ENCODE data around the gene EXOG. TPM values are rescaled to one million over a fixed set of nuclear protein-coding genes. Genes with fewer than 3 reads are reported as not detected.

EXOG gene
- total RNA-seq, 1 donor from 2014 or later, result 8.2 TPM

DNA sequence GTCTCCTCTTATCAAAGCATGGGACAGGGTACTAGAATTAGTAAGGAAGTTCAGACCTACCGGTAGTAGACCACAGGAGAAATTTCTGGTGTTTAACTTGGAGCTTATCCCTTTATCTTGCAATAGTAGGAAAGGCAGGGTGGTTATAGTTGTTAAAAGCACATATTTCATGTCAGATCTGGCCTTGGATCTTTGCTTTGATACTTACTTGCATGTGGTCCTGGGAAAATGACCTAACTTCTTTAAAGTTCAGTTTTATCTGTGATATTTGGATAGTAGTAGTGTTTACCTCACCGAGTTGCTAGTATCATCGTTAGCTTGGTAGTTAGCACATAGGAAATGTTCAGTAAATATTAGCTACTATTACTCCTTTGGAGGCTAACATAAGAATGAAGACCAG is 15.4 kb downstream of the EXOG start:
- no peak for DNase-seq

- no peak for DNase-seq
Observed at GRCh38 chr3:38515367-38515766, 19.2 kb downstream of the EXOG start.

DNA sequence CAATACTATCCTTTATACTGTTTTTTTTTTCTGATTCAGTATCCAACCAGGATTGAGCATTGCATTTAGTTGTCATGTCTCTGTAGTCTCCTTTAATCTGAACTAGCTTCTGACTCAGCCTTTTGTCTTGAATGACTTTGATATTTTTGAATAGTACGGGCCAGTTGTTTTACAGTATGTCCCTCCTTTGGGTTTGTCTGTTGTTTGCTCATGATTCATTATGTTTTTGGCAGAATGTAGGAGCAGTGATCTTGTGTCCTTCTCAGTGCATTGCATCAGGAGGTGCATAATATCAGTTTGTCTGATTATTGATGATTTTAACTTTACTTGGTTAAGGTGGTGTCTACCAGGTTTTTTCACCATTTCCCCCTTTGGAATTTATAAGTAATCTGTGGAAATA is 20.5 kb downstream of the EXOG start:
- DNase-seq, result peak; percentile 21

DNA sequence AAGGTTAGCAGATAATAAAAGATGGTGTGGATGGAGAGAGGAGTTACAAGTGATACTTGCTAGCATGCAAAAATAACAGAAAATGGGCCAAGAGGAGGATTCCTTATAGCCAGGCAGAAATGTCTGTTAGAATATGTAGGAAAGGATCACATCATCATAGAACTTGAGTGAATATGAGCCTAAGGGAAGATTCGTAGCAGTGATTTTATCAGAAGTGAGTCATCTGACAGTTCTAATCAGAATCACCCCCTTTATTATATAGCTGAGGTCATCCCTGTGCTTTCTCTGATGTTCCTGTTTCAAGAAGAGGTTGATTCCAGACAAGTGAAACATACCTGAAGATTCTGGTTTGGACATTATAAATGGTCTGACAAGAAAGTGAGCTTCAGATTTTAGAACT is 22.9 kb downstream of the EXOG start:
- DNase-seq, result peak; percentile 33

DNA sequence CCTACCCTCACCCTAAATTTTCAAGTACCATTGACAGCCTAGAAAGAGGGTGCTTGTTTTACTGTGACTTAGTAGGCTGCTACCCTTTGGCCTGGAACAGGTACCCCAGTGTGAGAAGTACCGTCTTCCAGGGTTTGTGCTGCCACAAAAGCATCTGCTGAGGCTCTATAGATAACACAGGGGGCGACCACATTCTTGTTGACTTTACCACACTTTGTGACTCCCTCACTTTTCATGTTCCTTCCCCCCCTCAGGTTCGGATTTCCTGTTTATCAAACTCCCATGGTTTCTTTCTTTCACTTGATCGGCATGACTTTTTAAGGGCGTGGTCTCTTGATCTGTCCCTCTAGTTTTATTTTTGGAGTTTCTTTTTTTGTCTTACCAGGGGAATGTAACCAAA is 23.5 kb downstream of the EXOG start:
- DNase-seq, result no peak

GRCh38 chr3:38521391-38521987 is 25.3 kb downstream of the EXOG start:
- DNase-seq, result peak; percentile 90

DNA sequence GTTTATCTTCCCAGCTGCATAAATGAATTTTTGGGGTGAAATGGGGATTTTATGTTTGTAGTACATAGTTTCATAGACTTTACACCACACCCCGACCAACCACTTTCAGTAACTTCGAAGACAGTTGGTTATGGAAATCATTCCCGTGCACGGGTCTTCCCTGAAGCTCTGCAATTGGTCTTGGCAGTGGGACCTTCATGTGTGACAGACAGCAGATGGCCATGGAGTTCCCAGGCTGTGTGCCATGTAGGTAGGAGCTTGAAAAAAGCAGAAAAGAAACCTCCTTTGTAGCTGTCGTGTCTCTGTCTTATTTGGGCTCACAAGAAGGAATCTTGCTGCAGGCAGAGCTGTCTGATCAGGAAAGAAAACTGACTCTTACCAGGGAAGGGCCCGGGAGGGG is 25.9 kb downstream of the EXOG start:
- DNase-seq, result no peak

DNA sequence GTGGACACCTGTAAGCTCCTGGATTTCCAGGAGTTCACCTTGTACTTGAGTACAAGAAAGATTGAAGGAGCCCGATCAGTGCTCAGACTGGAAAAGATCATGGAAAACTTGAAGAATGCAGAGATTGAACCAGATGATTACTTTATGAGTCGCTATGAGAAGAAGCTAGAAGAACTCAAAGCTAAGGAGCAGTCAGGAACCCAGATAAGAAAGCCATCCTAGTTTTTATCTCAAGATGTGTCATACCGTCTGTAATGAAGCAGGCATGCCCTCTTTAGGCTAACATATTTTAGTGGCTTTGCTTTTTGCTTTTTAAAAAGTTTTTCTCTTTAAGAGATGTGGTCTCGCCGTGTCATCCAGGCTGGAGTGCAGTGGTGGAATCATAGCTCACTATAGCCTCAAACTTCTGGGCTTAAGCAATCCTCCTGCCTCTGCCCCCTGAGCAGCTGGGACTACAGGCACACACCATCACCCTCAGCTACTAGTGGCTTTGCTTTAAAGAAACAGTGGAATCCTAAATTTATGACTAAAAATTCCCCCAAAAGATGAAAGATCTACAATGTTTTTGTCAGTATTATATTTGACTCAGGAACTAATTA is 28.1 kb downstream of the EXOG start:
- DNase-seq, result no peak

- no peak for DNase-seq
Observed at GRCh38 chr3:38526792-38527191, 30.7 kb downstream of the EXOG start.

GRCh38 chr3:38528457-38528856 is 32.3 kb downstream of the EXOG start:
- DNase-seq, result peak; percentile 34

- DNase-seq, result no peak
Observed at GRCh38 chr3:38532529-38532928, 36.4 kb downstream of the EXOG start.

DNA sequence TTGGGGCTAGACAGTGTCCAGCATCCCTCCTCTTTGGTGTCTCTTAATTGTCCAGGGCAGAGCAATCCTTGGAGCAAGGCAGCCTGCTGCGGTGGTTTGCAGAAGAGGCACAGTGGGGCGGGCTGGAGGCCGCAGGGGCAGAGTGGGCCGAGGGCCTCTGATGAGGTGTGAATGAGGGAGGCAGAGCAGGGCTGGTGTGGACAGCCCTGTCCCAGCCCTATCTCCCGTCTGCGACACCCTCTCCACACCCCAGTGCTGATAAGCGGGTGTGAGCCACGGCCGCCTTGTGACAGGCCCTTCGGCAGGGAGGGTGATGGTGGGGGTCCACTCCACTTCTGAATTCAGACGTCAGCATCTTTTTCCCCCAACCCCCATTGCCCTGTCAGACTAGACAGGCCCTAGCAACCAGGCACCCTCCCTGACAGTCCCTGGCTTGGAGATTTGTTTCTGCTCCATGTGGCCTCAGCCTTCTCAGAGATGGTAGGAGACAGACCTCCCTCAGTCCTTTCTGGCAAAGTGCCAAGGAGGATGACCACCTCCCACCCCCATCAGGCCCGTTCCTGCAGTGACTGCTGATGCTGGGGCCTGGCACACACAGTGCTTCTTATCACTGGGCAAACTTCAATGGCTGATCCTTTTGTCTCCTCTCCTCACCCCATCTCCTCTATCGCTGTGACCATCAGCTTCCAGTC is 37.3 kb downstream of the EXOG start:
- no peak for DNase-seq

- DNase-seq, result no peak
Observed at GRCh38 chr3:38534180-38534579, 38.0 kb downstream of the EXOG start.

- DNase-seq, result no peak
Observed at GRCh38 chr3:38534604-38535003, 38.5 kb downstream of the EXOG start.

DNA sequence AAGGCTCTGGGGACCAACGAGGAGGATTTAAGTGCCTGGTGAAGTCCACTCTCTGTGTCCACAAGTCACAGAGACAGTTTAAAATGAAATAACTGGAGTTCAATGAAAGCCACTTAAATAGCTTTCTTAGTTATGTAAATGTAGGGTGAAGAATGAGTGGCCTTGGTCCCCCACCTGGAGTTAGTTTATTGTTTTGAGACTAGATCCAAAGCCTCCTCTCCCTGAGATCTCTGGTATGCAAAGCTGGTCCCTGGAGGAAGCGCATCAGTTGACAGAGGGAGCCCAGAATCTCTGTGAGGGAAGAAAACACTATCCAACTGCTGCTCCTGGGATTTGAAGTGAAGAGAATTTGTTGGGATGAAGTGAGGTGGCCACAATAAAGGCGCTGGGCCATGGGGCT is 40.5 kb downstream of the EXOG start:
- no peak for DNase-seq

GRCh38 chr3:38538773-38539353 is 42.7 kb downstream of the EXOG start:
- no peak for DNase-seq

DNA sequence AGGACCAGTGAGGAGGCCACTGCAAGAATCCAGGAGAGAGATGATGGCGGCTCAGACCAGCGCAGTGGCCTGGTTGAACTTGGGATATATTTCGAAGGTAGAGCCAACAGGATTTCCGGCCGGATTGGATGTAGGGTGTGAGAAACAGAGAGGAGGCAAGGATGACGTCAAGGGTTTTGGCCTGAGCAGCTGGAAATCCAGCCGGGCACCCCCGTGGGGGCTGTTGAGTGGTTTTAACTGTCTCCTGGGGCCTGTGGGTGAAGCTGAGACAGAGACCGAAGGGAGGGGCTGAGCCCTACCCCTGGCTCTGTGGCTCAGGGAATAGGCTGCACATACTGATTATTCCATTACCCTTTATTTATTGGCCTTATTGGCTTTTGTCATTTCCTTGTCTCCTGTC is 45.7 kb downstream of the EXOG start:
- peak; percentile 35 for DNase-seq

- peak; percentile 20 for DNase-seq
Observed at GRCh38 chr3:38542401-38543298, 46.5 kb downstream of the EXOG start.

- no peak for DNase-seq
Observed at GRCh38 chr3:38543586-38543985, 47.4 kb downstream of the EXOG start.

GRCh38 chr3:38544926-38545325 is 48.8 kb downstream of the EXOG start:
- DNase-seq, result no peak

- DNase-seq, result no peak
Observed at GRCh38 chr3:38545550-38545949, 49.4 kb downstream of the EXOG start.

DNA sequence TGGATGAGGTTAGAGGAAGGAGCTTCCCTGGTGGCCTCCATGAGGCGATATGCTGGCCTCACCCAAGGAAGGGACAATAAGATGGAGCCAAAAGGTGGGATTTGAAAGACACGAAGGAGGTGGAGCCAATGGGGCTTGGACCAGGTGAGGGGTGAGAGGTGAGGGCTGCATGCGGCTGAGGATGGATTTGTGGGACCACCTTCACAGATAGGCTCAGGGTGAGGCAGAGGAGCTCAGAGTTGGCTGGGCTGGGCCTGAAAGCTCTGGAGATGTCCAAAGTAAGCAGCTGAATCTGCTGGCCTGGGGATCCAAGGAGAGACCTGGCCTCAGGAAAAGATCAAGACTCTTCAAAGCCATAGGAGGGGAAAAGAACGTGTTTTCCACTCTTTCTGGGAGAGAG is 49.8 kb downstream of the EXOG start:
- DNase-seq, result no peak
